GM12878 (cell line): ENCODE data around the gene B3GNT3. TPM values are rescaled to one million over a fixed set of nuclear protein-coding genes. Genes with fewer than 3 reads are reported as not detected.

ENCODE experiments used
- CHD1 ChIP-seq: IDR thresholded peaks from 2 replicates; pipeline ENCODE4 v1.6.1; 2012; ENCODE audit warnings: low read depth, low read length, improper control_type of control experiment
- E2F4 ChIP-seq: IDR thresholded peaks from 2 replicates; pipeline ENCODE4 v1.6.1; 2012; ENCODE audit warnings: low read depth, low read length, improper control_type of control experiment
- E4F1 ChIP-seq: fragments of 450-650 bp; IDR thresholded peaks from 2 replicates; pipeline ENCODE4 v1.6.1; 2018; ENCODE audit warnings: borderline replicate concordance, mild to moderate bottlenecking; ENCODE audit not compliant: partially characterized antibody
- FOS ChIP-seq: IDR thresholded peaks from 3 replicates; pipeline ENCODE4 v1.6.1; 2011; ENCODE audit warnings: borderline replicate concordance; ENCODE audit not compliant: insufficient read length; ENCODE audit errors: extremely low read depth
- HDAC6 ChIP-seq: fragments of 200-600 bp; sonication (generic); IDR thresholded peaks from one replicate; pipeline ENCODE4 v1.8.0; 2017; ENCODE audit warnings: antibody characterized with exemption; ENCODE audit not compliant: unreplicated experiment
- NFIC ChIP-seq: IDR thresholded peaks from 2 replicates; pipeline ENCODE4 v1.6.1; 2012; ENCODE audit warnings: low read depth, mild to moderate bottlenecking, inconsistent platforms, low read length, moderate library complexity
- NR2C1 ChIP-seq: fragments of 450-650 bp; IDR thresholded peaks from 2 replicates; pipeline ENCODE4 v1.6.1; 2017; ENCODE audit warnings: antibody characterized with exemption, mild to moderate bottlenecking, moderate library complexity
- NR2C2 ChIP-seq: IDR thresholded peaks from 2 replicates; pipeline ENCODE4 v1.6.1; 2011; ENCODE audit warnings: borderline replicate concordance, low read depth; ENCODE audit not compliant: control insufficient read depth, insufficient read length
- POLR2A ChIP-seq: IDR thresholded peaks from 2 replicates; pipeline ENCODE4 v1.6.1; 2011; ENCODE audit warnings: low read depth, mild to moderate bottlenecking, low read length
- POU2F2 ChIP-seq: IDR thresholded peaks from 3 replicates; pipeline ENCODE4 v1.6.1; 2011; ENCODE audit warnings: low read depth, mild to moderate bottlenecking, low read length, borderline replicate concordance
- RB1 ChIP-seq: fragments of 450-650 bp; formaldehyde crosslinking; IDR thresholded peaks from 2 replicates; pipeline ENCODE4 v1.6.1; 2017; ENCODE audit warnings: mild to moderate bottlenecking, borderline replicate concordance
- ZBTB40 ChIP-seq: fragments of 450-650 bp; IDR thresholded peaks from 2 replicates; pipeline ENCODE4 v1.6.1; 2016; ENCODE audit warnings: mild to moderate bottlenecking, moderate library complexity, borderline replicate concordance
- ZNF207 ChIP-seq: fragments of 450-650 bp; IDR thresholded peaks from 2 replicates; pipeline ENCODE4 v1.6.1; 2014; ENCODE audit warnings: antibody characterized with exemption, mild to moderate bottlenecking, borderline replicate concordance
- polyA plus RNA-seq, 11 experiments: library from polyadenylated mRNA; depleted of rRNA in 4 of 11; unstranded in 6 of 11; stranded (reverse) in 5 of 11; fragments of >200 nt; fragmentation: Nextera tagmentation in 4 of 11; fragmentation: Illumina TruSeq in 1 of 11; extraction: Ambion mirVana in 4 of 11; extraction: Trizol in 1 of 11; gene quantifications; 1 replicate in 1 of 11; 2 replicates in 10 of 11; pipeline versions ENCODE4 v1.2.1 to v1.2.3, GENCODE V29; 2011 to 2016; ENCODE audit warnings: inconsistent platforms in 2 of 11, missing spikeins in 2 of 11, low read depth in 1 of 11
- total RNA-seq, 4 experiments: library from RNA; depleted of rRNA in 3 of 4; stranded (reverse); fragments of >200 nt in 3 of 4; fragmentation: Illumina TruSeq in 1 of 4; extraction: Trizol in 1 of 4; gene quantifications; 2 replicates each; pipeline versions ENCODE4 v1.2.1 to v1.2.3, GENCODE V29; 2013 to 2021
- TF ChIP-seq, protein P1 (sequence below): fragments of 450-650 bp; formaldehyde crosslinking; IDR thresholded peaks from 2 replicates; pipeline ENCODE4 v1.4.0; 2022; ENCODE audit warnings: mild to moderate bottlenecking, moderate library complexity
- TF ChIP-seq, protein P2 (sequence below): IDR thresholded peaks from 2 replicates; pipeline ENCODE4 v1.6.1; 2011; ENCODE audit warnings: borderline replicate concordance, low read depth, mild to moderate bottlenecking, moderate library complexity, low read length; ENCODE audit not compliant: insufficient read depth, poor library complexity, severe bottlenecking

The B3GNT3 gene
- total and polyA plus RNA-seq, 10 of the 15 experiments (the other 5 are each of a cell fraction or from before 2014, with no cell fraction given), result not detected

DNA sequence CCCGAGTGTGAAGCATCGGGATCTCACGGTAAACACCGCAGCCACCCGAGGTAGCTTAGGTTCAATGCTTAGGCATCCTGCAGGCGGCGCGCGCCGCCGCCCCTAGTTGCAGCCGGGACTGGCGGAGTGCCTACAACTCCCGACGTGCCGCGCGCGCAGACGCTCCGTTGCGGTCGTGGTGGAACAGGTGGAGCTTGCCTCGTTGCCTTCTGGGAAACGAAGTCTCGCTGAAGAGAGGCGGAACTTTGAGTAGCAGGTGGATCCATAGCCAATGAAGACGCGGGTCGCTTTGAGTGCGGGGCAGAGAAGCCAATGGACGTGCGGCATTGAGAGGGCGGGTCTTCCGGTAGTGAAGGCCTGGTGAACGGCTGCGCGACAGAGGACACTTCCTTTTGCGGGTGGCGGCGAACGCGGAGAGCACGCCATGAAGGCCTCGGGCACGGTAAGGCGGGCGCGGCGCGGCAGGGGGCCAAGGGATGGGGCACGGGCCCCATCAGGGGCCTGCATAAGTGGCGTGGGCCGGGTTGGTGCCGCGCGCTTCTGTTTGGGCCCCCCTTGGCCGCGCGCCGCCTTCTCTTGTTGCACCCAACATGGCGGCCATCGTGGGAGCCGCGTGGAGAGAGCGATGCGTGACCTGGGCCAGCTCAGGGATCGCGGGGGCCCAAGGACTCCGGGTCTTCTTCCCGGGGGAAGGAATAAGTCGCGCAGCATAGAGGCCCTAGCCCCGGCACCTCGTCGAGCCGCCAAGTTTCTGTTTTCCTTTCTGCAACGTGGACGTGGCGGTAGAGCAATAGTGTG lies 64.8 kb downstream of the B3GNT3 start, which contains the start of gene RPL18A (continued):
- TF ChIP-seq, protein P1, sequence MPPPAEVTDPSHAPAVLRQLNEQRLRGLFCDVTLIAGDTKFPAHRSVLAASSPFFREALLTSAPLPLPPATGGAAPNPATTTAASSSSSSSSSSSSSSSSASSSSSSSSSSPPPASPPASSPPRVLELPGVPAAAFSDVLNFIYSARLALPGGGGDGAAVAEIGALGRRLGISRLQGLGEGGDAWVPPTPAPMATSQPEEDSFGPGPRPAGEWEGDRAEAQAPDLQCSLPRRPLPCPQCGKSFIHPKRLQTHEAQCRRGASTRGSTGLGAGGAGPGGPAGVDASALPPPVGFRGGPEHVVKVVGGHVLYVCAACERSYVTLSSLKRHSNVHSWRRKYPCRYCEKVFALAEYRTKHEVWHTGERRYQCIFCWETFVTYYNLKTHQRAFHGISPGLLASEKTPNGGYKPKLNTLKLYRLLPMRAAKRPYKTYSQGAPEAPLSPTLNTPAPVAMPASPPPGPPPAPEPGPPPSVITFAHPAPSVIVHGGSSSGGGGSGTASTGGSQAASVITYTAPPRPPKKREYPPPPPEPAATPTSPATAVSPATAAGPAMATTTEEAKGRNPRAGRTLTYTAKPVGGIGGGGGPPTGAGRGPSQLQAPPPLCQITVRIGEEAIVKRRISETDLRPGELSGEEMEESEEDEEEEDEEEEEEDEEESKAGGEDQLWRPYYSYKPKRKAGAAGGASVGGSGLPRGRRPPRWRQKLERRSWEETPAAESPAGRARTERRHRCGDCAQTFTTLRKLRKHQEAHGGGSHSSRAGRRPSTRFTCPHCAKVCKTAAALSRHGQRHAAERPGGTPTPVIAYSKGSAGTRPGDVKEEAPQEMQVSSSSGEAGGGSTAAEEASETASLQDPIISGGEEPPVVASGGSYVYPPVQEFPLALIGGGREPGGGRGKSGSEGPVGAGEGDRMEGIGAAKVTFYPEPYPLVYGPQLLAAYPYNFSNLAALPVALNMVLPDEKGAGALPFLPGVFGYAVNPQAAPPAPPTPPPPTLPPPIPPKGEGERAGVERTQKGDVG (CRISPR knock-in tag), result no peak
- no peak for TF ChIP-seq E2F4
- peak; percentile 87 for TF ChIP-seq POU2F2
- no peak for TF ChIP-seq NR2C2
- no peak for TF ChIP-seq NFIC
- TF ChIP-seq CHD1, result peak; percentile 69; the same call in 1 of the 2 replicates
- TF ChIP-seq FOS, result peak; percentile 79
- TF ChIP-seq RB1, result peak; percentile 60; the same call in 1 of the 2 replicates
- TF ChIP-seq ZNF207, result 0 out of 2 replicates have a peak, but pooled peaks have one; percentile 59
- peak; percentile 63 for TF ChIP-seq NR2C1
- TF ChIP-seq HDAC6, result no peak
- TF ChIP-seq ZBTB40, result peak; percentile 97
- TF ChIP-seq E4F1, result peak; percentile 88
- TF ChIP-seq POLR2A, result peak; percentile 100
- TF ChIP-seq, protein P2, sequence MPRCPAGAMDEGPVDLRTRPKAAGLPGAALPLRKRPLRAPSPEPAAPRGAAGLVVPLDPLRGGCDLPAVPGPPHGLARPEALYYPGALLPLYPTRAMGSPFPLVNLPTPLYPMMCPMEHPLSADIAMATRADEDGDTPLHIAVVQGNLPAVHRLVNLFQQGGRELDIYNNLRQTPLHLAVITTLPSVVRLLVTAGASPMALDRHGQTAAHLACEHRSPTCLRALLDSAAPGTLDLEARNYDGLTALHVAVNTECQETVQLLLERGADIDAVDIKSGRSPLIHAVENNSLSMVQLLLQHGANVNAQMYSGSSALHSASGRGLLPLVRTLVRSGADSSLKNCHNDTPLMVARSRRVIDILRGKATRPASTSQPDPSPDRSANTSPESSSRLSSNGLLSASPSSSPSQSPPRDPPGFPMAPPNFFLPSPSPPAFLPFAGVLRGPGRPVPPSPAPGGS, result peak; percentile 22
